ENCODE results near the gene CRB1.

- no peak for TF ChIP-seq POLR2A (IDR thresholded peaks at IDR 0.05)
- TF ChIP-seq CTCF (IDR thresholded peaks at IDR 0.05 in 4 of 5, conservative IDR thresholded peaks at IDR 0.05 in 1 of 5), result no peak
Observed at GRCh38 chr1:197234581-197234980, 33.5 kb upstream of the CRB1 start.
